AG20443 (cell line): ENCODE results near the gene RNF11.

Experiments
- DNase-seq: peaks from one replicate; pipeline ENCODE4 v3.0.0; 2012; ENCODE audit warnings: low spot score, mixed read lengths

The RNF11 gene

GRCh38 chr1:51314974-51315373 is 78.9 kb downstream of the RNF11 start:
- no peak for DNase-seq

- no peak for DNase-seq
Observed at GRCh38 chr1:51316113-51316845, 80.2 kb downstream of the RNF11 start.

DNA sequence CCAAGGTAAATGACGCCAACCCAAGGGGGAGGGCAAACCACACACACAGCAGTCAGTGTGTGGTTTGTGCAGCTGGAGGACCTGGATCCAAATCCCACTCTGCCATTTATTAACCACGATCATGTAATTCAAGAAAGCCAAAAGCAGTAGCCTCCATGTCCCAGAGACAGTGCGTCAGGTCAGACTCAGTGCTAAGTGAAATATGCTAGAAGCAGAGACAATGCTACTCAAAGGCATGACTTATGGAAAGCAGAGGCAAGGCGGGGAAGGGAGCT is 80.7 kb downstream of the RNF11 start:
- DNase-seq = no peak

- no peak for DNase-seq
Observed at GRCh38 chr1:51317798-51318197, 81.7 kb downstream of the RNF11 start.

GRCh38 chr1:51320967-51321923 is 85.2 kb downstream of the RNF11 start:
- DNase-seq = no peak

GRCh38 chr1:51321924-51322280 is 85.8 kb downstream of the RNF11 start:
- no peak for DNase-seq

DNA sequence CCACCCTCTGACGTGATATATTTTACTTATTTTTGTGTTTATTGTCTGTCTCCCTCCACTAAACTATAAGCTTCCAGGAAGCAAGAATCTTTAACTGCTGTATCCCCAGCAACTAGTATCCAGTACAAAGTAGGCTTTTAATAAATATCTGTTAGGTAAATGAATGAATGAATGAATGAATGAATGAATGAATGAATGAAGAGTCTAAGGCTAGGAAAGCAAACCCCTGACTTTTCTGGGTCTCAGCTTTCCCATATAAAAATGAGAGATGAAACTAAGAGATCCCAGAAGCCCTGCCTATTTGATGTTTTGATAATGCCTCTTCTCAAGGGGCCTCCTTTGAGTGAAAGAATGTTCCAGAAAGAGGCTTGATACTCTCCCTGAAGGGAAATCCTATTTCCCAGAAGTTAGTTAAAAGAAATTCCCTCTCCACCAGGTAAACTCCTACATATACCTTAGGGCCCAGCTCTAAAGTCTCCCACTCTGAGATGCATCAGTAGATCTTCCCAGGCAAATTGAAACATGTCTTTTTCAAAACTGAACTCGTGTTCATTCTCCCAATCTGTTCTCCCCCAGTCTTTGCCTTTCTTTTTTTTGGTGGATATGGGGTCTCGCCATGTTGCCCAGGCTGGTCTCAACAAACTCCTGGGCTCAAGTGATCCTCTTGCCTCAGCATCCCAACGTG is 86.5 kb downstream of the RNF11 start:
- DNase-seq = no peak
